Measurements from ENCODE around the gene LCORL. TPM values are rescaled to one million over a fixed set of nuclear protein-coding genes. Genes with fewer than 3 reads are reported as not detected.

The LCORL gene
- total and polyA plus RNA-seq, 2 of the 4 experiments (the other 2 are of a cell fraction), result 2.1 to 5.0 TPM

GRCh38 chr4:18020671-18021469 lies 685 bp downstream of the LCORL start:
- ChIA-PET CTCF (no interaction called here), POLR2A (ENCODE audit: unreplicated experiment) (no interaction called here)
- dilution Hi-C loops (cut with HindIII; ENCODE audit: low sequenced_read_pairs, unreplicated experiment), result no loop called here
- 0% methylated on average over 8 of the region's 90 CpGs; no CpG with 5 or more reads in 1 of the 2 experiments for WGBS, 2 experiments (ENCODE audit: extremely low coverage in 2 of 2, insufficient read length in 1 of 2)
- H3K18ac ChIP-seq (ENCODE audit: low read depth, low read length), result no peak overlapping the region
- peaks cover 5% of the 10 kb centered on the region; the same call in 1 of the 2 replicates for H4K20me1 ChIP-seq (ENCODE audit: insufficient read depth, low read length)
- H3K79me1 ChIP-seq (ENCODE audit: low read depth in 1 of 2, low read length in 2 of 2), result peaks cover 2 to 20% of the 10 kb centered on the region in 2 experiments; a peak in 2 of 4 replicates
- H3K23ac ChIP-seq (ENCODE audit: low read depth, low read length), result peak overlapping the region; percentile 92
- H4K91ac ChIP-seq (ENCODE audit: insufficient read depth, low read depth, low read length), result peak overlapping the region; percentile 12; the same call in 1 of the 2 replicates
- peak overlapping the region; percentile 59 for H2BK5ac ChIP-seq (ENCODE audit: low read depth, low read length, poor library complexity, severe bottlenecking)
- H2AK9ac ChIP-seq (replicated peaks; ENCODE audit: low read depth, low read length, poor library complexity), result peak overlapping the region; percentile 93
- H3K36me3 ChIP-seq (ENCODE audit: control insufficient read depth, insufficient read depth, low read length), result no peaks in the 10 kb centered on the region
- H3K4me3 ChIP-seq (ENCODE audit: insufficient read depth, low read depth, low read length), result peak overlapping the region; percentile 82
- peak overlapping the region; percentile 96 for H2AFZ ChIP-seq (replicated peaks; ENCODE audit: low read length, poor library complexity)
- peak overlapping the region in 1 of 2 experiments; percentile 2; a peak in 1 of 4 replicates for H4K8ac ChIP-seq (ENCODE audit: low read depth in 2 of 2, low read length in 2 of 2)
- ATAC-seq (ENCODE audit: low read depth), result peak; percentile 40
- peak; percentile 34 for TF ChIP-seq RCOR1 (IDR thresholded peaks at IDR 0.05; ENCODE audit: insufficient replicate concordance, low read length)
- TF ChIP-seq FOS (IDR thresholded peaks at IDR 0.05; ENCODE audit: low read depth, low read length), result no peak
- peak; percentile 57; the same call in 1 of the 2 replicates for TF ChIP-seq USF2 (IDR thresholded peaks at IDR 0.05; ENCODE audit: low read depth, low read length)
- TF ChIP-seq MAZ (IDR thresholded peaks at IDR 0.05; ENCODE audit: borderline replicate concordance, low read depth, low read length), result no peak; the same call in 1 of the 2 replicates
- no peak for TF ChIP-seq CTCF (conservative IDR thresholded peaks at IDR 0.05; ENCODE audit: low read depth, low read length)
- no peak for TF ChIP-seq CHD1 (IDR thresholded peaks at IDR 0.05; ENCODE audit: low read depth, low read length)
- TF ChIP-seq MXI1 (IDR thresholded peaks at IDR 0.05; ENCODE audit: borderline replicate concordance, low read depth, low read length), result no peak
- H2BK20ac ChIP-seq (ENCODE audit: low read depth, low read length), result no peak overlapping the region
- peak overlapping the region; percentile 86 for H2AK5ac ChIP-seq (ENCODE audit: low read depth, low read length)
- BruUV-seq (replicated peaks), result no TSS peak
- peak overlapping the region; percentile 81 for H3K14ac ChIP-seq (replicated peaks; ENCODE audit: low read depth, low read length)
- H3K56ac ChIP-seq (ENCODE audit: extremely low read depth, insufficient read depth, low read length), result peak overlapping the region; percentile 62; the same call in 1 of the 2 replicates
- no peak overlapping the region for H2BK15ac ChIP-seq (ENCODE audit: low read depth, low read length)
- no peak overlapping the region for H4K5ac ChIP-seq (ENCODE audit: low read depth, low read length)
- peak overlapping the region; percentile 79 for H3K9ac ChIP-seq (ENCODE audit: low read depth, low read length)
- no peaks in the 10 kb centered on the region for H3K27me3 ChIP-seq (ENCODE audit: control insufficient read depth, insufficient read depth, low read length)
- H3K4me2 ChIP-seq (ENCODE audit: low read depth, low read length), result peak overlapping the region; percentile 69
- H3K4ac ChIP-seq (ENCODE audit: low read depth, low read length), result peak overlapping the region; percentile 83
- H3K9me1 ChIP-seq (ENCODE audit: insufficient read depth, low read length), result no peaks in the 10 kb centered on the region
- in situ Hi-C loops (cut with MboI; ENCODE audit: low sequenced_read_pairs), result loop anchor here (5.0 to 25.0 kb wide), 2 partner anchors 204 to 434 kb away; partner anchors contain the start of gene LAP3
- peak overlapping the region; percentile 57 for H3K27ac ChIP-seq (ENCODE audit: insufficient read depth, low read length)
- H2BK120ac ChIP-seq (ENCODE audit: low read depth, low read length), result peak overlapping the region; percentile 70
- peak; percentile 83 for DNase-seq
- intact Hi-C loops (cut with micrococcal nuclease), result loop anchor here (2.0 to 10.0 kb wide), 5 partner anchors 20 to 572 kb away; partner anchors contain the start of gene LAP3
- H3K4me1 ChIP-seq (ENCODE audit: control insufficient read depth, insufficient read depth, low read length), result no peaks in the 10 kb centered on the region
- H3K9me3 ChIP-seq (ENCODE audit: control insufficient read depth, insufficient read depth, low read length), result no peaks in the 10 kb centered on the region
